Naive thymus-derived CD4-positive, alpha-beta T cell (primary cell): Measurements from ENCODE around the gene PITHD1. TPM values are rescaled to one million over a fixed set of nuclear protein-coding genes. Genes with fewer than 3 reads are reported as not detected.

ENCODE experiments used
- ATAC-seq: fragments of 150-1000 bp; cut with Tn5 transposase; 2 replicates; pipeline ENCODE4 v1.10.0; 2021; ENCODE audit warnings: mild to moderate bottlenecking, moderate library complexity
- CTCF ChIA-PET: fragments of 350-600 bp; sonication (Branson Sonifier 250); formaldehyde crosslinking; loops from one replicate; lab custom pipeline; 2021; ENCODE audit warnings: antibody characterized with exemption; lab: Charles Lee
- POLR2A ChIA-PET: fragments of 350-600 bp; sonication (Branson Sonifier 250); formaldehyde crosslinking; loops from one replicate; lab custom pipeline; 2021; ENCODE audit warnings: antibody characterized with exemption, inconsistent platforms; lab: Charles Lee
- DNase-seq, 9 donors: peaks; one replicate each; pipeline versions ENCODE4 v3.0.0 to v3.0.0-alpha.2; 2020 to 2022; ENCODE audit warnings: mixed read lengths in 1 of 9
- H3K27ac ChIP-seq: one replicate; pipeline ENCODE4 v1.7.0; 2013; ENCODE audit warnings: mild to moderate bottlenecking, low read depth, low read length, moderate library complexity
- H3K27me3 ChIP-seq, 2 donors: one replicate each; pipeline ENCODE4 v1.7.0; 2013; ENCODE audit warnings: low read length in 2 of 2, mild to moderate bottlenecking in 2 of 2, moderate library complexity in 2 of 2; ENCODE audit not compliant: control insufficient read depth in 2 of 2, insufficient read depth in 2 of 2
- H3K36me3 ChIP-seq, 3 experiments: 1 replicate in 2 of 3; 2 replicates in 1 of 3; pipeline ENCODE4 v1.7.0; 2013; ENCODE audit warnings: low read length in 3 of 3, mild to moderate bottlenecking in 3 of 3, moderate library complexity in 1 of 3; ENCODE audit not compliant: insufficient read depth in 3 of 3, control insufficient read depth in 2 of 3
- H3K4me1 ChIP-seq, 2 donors: one replicate each; pipeline ENCODE4 v1.7.0; 2013; ENCODE audit warnings: low read length in 2 of 2, mild to moderate bottlenecking in 2 of 2, moderate library complexity in 1 of 2; ENCODE audit not compliant: control insufficient read depth in 2 of 2, insufficient read depth in 2 of 2
- H3K4me3 ChIP-seq: 2 replicates; pipeline ENCODE4 v1.7.0; 2013; ENCODE audit warnings: mild to moderate bottlenecking, low read length
- H3K9me3 ChIP-seq, 3 experiments: 1 replicate in 2 of 3; 2 replicates in 1 of 3; pipeline ENCODE4 v1.7.0; 2013; ENCODE audit warnings: low read length in 3 of 3; ENCODE audit not compliant: control insufficient read depth in 2 of 3
- H3K27ac Mint-ChIP-seq, 9 donors: one replicate each; pipeline ENCODE4 v1.8.0; 2020 to 2022; ENCODE audit warnings: mixed read lengths in 9 of 9, mild to moderate bottlenecking in 8 of 9, moderate library complexity in 5 of 9, inconsistent platforms in 2 of 9
- H3K27me3 Mint-ChIP-seq, 5 donors: one replicate each; pipeline ENCODE4 v1.8.0; 2021 to 2022; ENCODE audit warnings: mixed read lengths in 5 of 5, mild to moderate bottlenecking in 1 of 5
- H3K36me3 Mint-ChIP-seq, 5 donors: one replicate each; pipeline ENCODE4 v1.8.0; 2020 to 2022; ENCODE audit warnings: mixed read lengths in 5 of 5, mild to moderate bottlenecking in 3 of 5, inconsistent platforms in 1 of 5
- H3K4me1 Mint-ChIP-seq, 7 donors: one replicate each; pipeline ENCODE4 v1.8.0; 2020 to 2022; ENCODE audit warnings: mixed read lengths in 7 of 7, mild to moderate bottlenecking in 3 of 7, inconsistent platforms in 1 of 7
- H3K4me3 Mint-ChIP-seq, 10 donors: one replicate each; pipeline ENCODE4 v1.8.0; 2020 to 2022; ENCODE audit warnings: mild to moderate bottlenecking in 10 of 10, mixed read lengths in 10 of 10, moderate library complexity in 6 of 10, inconsistent platforms in 2 of 10
- H3K9me3 Mint-ChIP-seq, 11 donors: one replicate each; pipeline ENCODE4 v1.8.0; 2020 to 2022; ENCODE audit warnings: mixed read lengths in 11 of 11, mild to moderate bottlenecking in 4 of 11, inconsistent platforms in 1 of 11, moderate library complexity in 1 of 11
- intact Hi-C, 2 donors: fragments of 100-400 bp; cut with micrococcal nuclease; formaldehyde crosslinking; loops; one replicate each; pipeline ENCODE4 v1.15.1; 2023
- polyA plus RNA-seq, 2 donors: library from polyadenylated mRNA; unstranded; fragments of 300-500 nt; fragmentation: Illumina TruSeq; gene quantifications; one replicate each; pipeline ENCODE4 v1.2.3, GENCODE V29; 2021
- total RNA-seq, 6 experiments: library from RNA in 5 of 6; stranded (reverse) in 5 of 6; gene quantifications; 1 replicate in 5 of 6; 2 replicates in 1 of 6; pipeline ENCODE4 v1.2.3 and lab custom pipeline; 2021 to 2026

The PITHD1 gene
- total and polyA plus RNA-seq, 7 experiments from 2014 or later = 57.6 to 88.9 (median 81.8) TPM

DNA sequence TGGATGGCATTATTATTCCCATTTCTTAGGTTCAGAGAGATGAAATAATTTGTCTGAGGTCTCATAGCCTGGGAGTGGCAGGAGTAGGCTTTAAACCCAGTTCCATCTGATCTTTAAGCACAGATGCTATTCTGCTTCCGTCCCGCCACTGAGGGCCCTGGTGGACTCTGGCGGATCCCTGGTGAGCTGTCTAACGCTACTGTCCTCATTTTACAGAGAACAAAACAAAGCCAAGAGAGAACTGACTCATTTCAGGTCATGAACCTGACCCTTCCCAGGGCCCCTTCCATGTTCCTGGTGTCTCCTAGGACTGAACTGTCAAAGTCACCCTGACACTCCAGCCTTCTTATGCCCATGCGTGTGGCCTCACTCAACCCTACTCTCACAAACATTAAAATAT, 25.5 kb downstream of the PITHD1 start:
- H3K9me3 ChIP-seq = no peaks in the 10 kb centered on the region
- intact Hi-C loops = no loop called here
- peaks cover 0 to 26% (median 0%) of the 10 kb centered on the region in 3 experiments for H3K36me3 ChIP-seq
- H3K4me1 ChIP-seq = peaks cover 7 to 15% of the 10 kb centered on the region in 2 donors
- H3K27me3 ChIP-seq = no peaks in the 10 kb centered on the region
- no peak overlapping the region for H3K4me3 ChIP-seq
- ChIA-PET POLR2A (no interaction called here), CTCF (interaction anchor here (3.0 kb wide), 1 partner anchor 113 kb away, joined by 14 read pairs; no protein-coding TSS in a partner anchor)
- Mint-ChIP-seq H3K36me3 (peaks cover 0 to 15% (median 0%) of the 10 kb centered on the region in 5 donors), H3K4me3 (no peak overlapping the region), H3K9me3 (no peaks in the 10 kb centered on the region), H3K27ac (peak overlapping the region in 3 of 9 donors; percentile 49 to 65 (median 59)), H3K4me1 (peaks cover 6 to 29% (median 20%) of the 10 kb centered on the region in 7 donors), H3K27me3 (no peaks in the 10 kb centered on the region)
- DNase-seq (no peak), ATAC-seq (no peak)
- H3K27ac ChIP-seq = no peak overlapping the region

- CTCF ChIA-PET = interaction anchor here (3.0 kb wide), 1 partner anchor 112 kb away, joined by 14 read pairs; no protein-coding TSS in a partner anchor
- Mint-ChIP-seq H3K9me3 (no peaks in the 10 kb centered on the region), H3K4me3 (peak overlapping the region in 1 of 10 donors; percentile 20), H3K4me1 (peaks cover 6 to 24% (median 20%) of the 10 kb centered on the region in 7 donors), H3K27ac (peak overlapping the region in 4 of 9 donors; percentile 2 to 69 (median 62)), H3K27me3 (no peaks in the 10 kb centered on the region), H3K36me3 (peaks cover 0 to 15% (median 0%) of the 10 kb centered on the region in 5 donors)
- intact Hi-C loops = no loop called here
- Histone ChIP-seq H3K36me3 (peaks cover 0 to 26% (median 0%) of the 10 kb centered on the region in 3 experiments), H3K4me3 (no peak overlapping the region), H3K9me3 (no peaks in the 10 kb centered on the region), H3K27ac (no peak overlapping the region), H3K27me3 (no peaks in the 10 kb centered on the region), H3K4me1 (peaks cover 7 to 12% of the 10 kb centered on the region in 2 donors)
- DNase-seq (no peak), ATAC-seq (no peak)
- POLR2A ChIA-PET = interaction anchor here (0.6 kb wide), 1 partner anchor 120 kb away, joined by 3 read pairs; no protein-coding TSS in a partner anchor
These were observed 26.1 kb downstream of the PITHD1 start for GRCh38 chr1:23804183-23804835.

GRCh38 chr1:23805025-23805424, 26.8 kb downstream of the PITHD1 start:
- H3K27ac Mint-ChIP-seq = peak overlapping the region in 6 of 9 donors; percentile 5 to 83 (median 16)
- H3K4me3 ChIP-seq = no peak overlapping the region
- H3K27me3 ChIP-seq = no peaks in the 10 kb centered on the region
- no peaks in the 10 kb centered on the region for H3K27me3 Mint-ChIP-seq
- peaks cover 0 to 26% (median 0%) of the 10 kb centered on the region in 3 experiments for H3K36me3 ChIP-seq
- H3K9me3 ChIP-seq = no peaks in the 10 kb centered on the region
- CTCF ChIA-PET = interaction anchor here (0.7 kb wide), 1 partner anchor 113 kb away, joined by 4 read pairs; no protein-coding TSS in a partner anchor
- H3K4me1 ChIP-seq = peaks cover 7 to 10% of the 10 kb centered on the region in 2 donors
- ATAC-seq = no peak
- H3K9me3 Mint-ChIP-seq = no peaks in the 10 kb centered on the region
- peaks cover 3 to 23% (median 22%) of the 10 kb centered on the region in 7 donors for H3K4me1 Mint-ChIP-seq
- peaks cover 0 to 15% (median 0%) of the 10 kb centered on the region in 5 donors for H3K36me3 Mint-ChIP-seq
- POLR2A ChIA-PET = interaction anchor here (0.6 kb wide), 2 partner anchors 26 to 119 kb away, joined by 3 read pairs; no protein-coding TSS in a partner anchor
- DNase-seq = no peak
- peak overlapping the region in 1 of 10 donors; percentile 2 for H3K4me3 Mint-ChIP-seq
- no peak overlapping the region for H3K27ac ChIP-seq
- intact Hi-C loops = no loop called here

DNA sequence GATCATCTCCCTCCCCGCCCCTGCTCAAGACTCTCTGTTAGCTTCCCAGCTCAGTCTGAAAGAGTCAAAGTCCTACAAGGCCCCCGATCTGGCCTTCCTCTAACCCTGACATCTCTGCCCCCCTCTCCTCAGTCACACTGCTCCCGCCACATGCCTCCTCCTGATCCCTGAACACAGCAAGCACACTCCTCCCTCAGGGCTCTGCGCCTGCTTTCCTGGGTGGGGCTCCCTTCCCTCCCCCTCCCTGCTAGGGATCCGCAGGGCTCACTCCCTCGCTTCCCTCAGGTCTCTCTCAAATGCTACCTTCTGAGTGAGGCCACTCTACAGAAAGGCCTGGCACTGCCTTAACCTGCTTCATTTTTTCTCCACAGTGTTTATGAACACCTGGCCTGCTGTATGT, 28.1 kb downstream of the PITHD1 start:
- H3K4me1 ChIP-seq = peaks cover 4 to 15% of the 10 kb centered on the region in 2 donors
- H3K4me3 ChIP-seq = no peak overlapping the region
- peaks cover 0 to 17% (median 1%) of the 10 kb centered on the region in 5 donors for H3K36me3 Mint-ChIP-seq
- ChIA-PET POLR2A (no interaction called here), CTCF (interaction anchor here (1.6 kb wide), 1 partner anchor 110 kb away, joined by 9 read pairs; no protein-coding TSS in a partner anchor)
- H3K27ac ChIP-seq = no peak overlapping the region
- peak overlapping the region in 2 of 9 donors; percentile 22 to 41 for H3K27ac Mint-ChIP-seq
- no peaks in the 10 kb centered on the region for H3K9me3 ChIP-seq
- intact Hi-C loops = no loop called here
- no peaks in the 10 kb centered on the region for H3K27me3 Mint-ChIP-seq
- no peaks in the 10 kb centered on the region for H3K9me3 Mint-ChIP-seq
- no peaks in the 10 kb centered on the region for H3K27me3 ChIP-seq
- DNase-seq (no peak), ATAC-seq (no peak)
- peaks cover 0 to 20% (median 0%) of the 10 kb centered on the region in 3 experiments for H3K36me3 ChIP-seq
- H3K4me3 Mint-ChIP-seq = no peak overlapping the region
- H3K4me1 Mint-ChIP-seq = peaks cover 15 to 28% (median 24%) of the 10 kb centered on the region in 7 donors

DNA sequence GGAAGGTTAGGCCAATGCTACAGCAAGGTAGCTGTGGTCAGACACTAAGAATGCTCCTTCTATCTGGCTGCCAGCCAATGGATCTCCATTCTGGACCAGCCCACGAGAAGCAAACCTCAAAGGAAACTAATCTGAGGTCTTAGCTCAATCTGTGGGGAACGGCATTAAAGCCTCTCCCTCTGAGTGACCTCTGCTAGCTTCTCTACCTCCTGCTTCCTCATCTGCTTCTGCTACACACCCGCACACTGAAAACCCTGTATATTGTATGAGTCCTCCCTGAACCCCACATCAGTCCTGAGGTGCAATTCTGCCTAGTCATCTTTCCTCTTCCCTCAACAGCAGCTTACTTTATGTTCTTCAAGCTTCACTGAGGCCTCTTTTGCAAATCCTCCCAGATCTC, 29.2 kb downstream of the PITHD1 start:
- Histone ChIP-seq H3K27ac (no peak overlapping the region), H3K4me3 (no peak overlapping the region), H3K36me3 (peaks cover 0 to 27% (median 0%) of the 10 kb centered on the region in 3 experiments), H3K27me3 (no peaks in the 10 kb centered on the region), H3K4me1 (peaks cover 0 to 10% of the 10 kb centered on the region in 2 donors), H3K9me3 (no peaks in the 10 kb centered on the region)
- POLR2A ChIA-PET = no interaction called here
- Mint-ChIP-seq H3K9me3 (no peaks in the 10 kb centered on the region), H3K27me3 (no peaks in the 10 kb centered on the region), H3K36me3 (peaks cover 0 to 22% (median 2%) of the 10 kb centered on the region in 5 donors), H3K4me3 (no peak overlapping the region), H3K4me1 (peaks cover 15 to 29% (median 18%) of the 10 kb centered on the region in 7 donors), H3K27ac (peak overlapping the region in 3 of 9 donors; percentile 32 to 84 (median 70))
- ATAC-seq (peak; percentile 56), DNase-seq (no peak)
- intact Hi-C loops = no loop called here
- CTCF ChIA-PET = interaction anchor here (0.9 to 1.6 kb wide), 3 partner anchors 10 to 109 kb away, joined by 3 to 9 read pairs (median 4); no protein-coding TSS in a partner anchor

DNA sequence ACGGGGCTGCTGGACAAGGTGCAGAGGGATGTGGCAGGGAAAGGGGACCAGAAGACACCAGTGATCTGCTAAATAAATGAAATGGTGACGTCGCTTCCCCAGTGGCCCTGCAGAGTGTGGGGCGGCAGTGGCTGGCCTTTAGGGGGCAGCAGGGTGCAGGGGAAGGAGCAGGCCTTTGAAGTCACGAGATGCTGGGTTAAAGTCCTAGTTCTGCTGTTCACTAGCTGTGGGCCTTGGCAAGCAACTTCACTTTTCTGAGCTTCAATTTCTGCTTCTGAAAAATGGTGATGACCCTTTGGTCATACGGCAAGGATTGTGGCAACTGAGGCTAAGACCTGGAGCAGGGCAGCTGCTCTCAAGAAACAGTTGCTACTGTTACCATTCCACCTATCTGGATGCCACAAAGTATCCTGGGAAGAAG, 31.5 kb downstream of the PITHD1 start:
- H3K36me3 Mint-ChIP-seq = peaks cover 0 to 15% (median 4%) of the 10 kb centered on the region in 5 donors
- Histone ChIP-seq H3K4me3 (no peak overlapping the region), H3K27ac (no peak overlapping the region), H3K27me3 (no peaks in the 10 kb centered on the region), H3K9me3 (no peaks in the 10 kb centered on the region), H3K36me3 (peaks cover 0 to 32% (median 5%) of the 10 kb centered on the region in 3 experiments), H3K4me1 (peaks cover 0 to 10% of the 10 kb centered on the region in 2 donors)
- no peaks in the 10 kb centered on the region for H3K27me3 Mint-ChIP-seq
- DNase-seq = peak; percentile 71 to 84 (median 80)
- intact Hi-C loops = loop anchor here (1.0 to 2.0 kb wide), 8 partner anchors 15 to 108 kb away; partner anchors contain the start of genes FUCA1 (in 2 of the 2) and HMGCL (in 2 of the 2)
- no peak overlapping the region for H3K4me3 Mint-ChIP-seq
- H3K27ac Mint-ChIP-seq = peak overlapping the region in 4 of 9 donors; percentile 46 to 79 (median 64)
- ChIA-PET CTCF (interaction anchor here (0.6 to 3.7 kb wide), 13 partner anchors 9 to 582 kb away, joined by 3 to 32 read pairs (median 4); partner anchors contain the start of gene FUCA1), POLR2A (interaction anchor here (0.6 to 2.3 kb wide), 7 partner anchors 9 to 691 kb away, joined by 3 to 22 read pairs (median 5); partner anchors contain the start of genes GALE and HMGCL)
- H3K9me3 Mint-ChIP-seq = no peaks in the 10 kb centered on the region
- H3K4me1 Mint-ChIP-seq = peaks cover 15 to 30% (median 17%) of the 10 kb centered on the region in 7 donors
- peak; percentile 94 for ATAC-seq
